B cell (primary cell): ENCODE results near the gene TK2. TPM values are rescaled to one million over a fixed set of nuclear protein-coding genes. Genes with fewer than 3 reads are reported as not detected.

Source experiments
- ATAC-seq: fragments of 200-7000 bp; cut with Tn5 transposase; one replicate; pipeline ENCODE4 v1.10.0; 2021; ENCODE audit warnings: low read depth, mild to moderate bottlenecking, moderate number of reproducible peaks, moderate library complexity
- CTCF ChIA-PET: fragments of 350-600 bp; sonication (Branson Sonifier 250); formaldehyde crosslinking; loops from one replicate; lab custom pipeline; 2021; ENCODE audit warnings: antibody characterized with exemption, inconsistent platforms; lab: Charles Lee
- POLR2A ChIA-PET: fragments of 350-600 bp; sonication (Branson Sonifier 250); formaldehyde crosslinking; loops from one replicate; lab custom pipeline; 2021; ENCODE audit warnings: antibody characterized with exemption; lab: Charles Lee
- DNase-seq: peaks from one replicate; pipeline ENCODE4 v3.0.0; 2013
- H2AFZ ChIP-seq: 2 replicates; pipeline ENCODE4 v1.6.1; 2012; ENCODE audit warnings: mild to moderate bottlenecking, low read depth, low read length; ENCODE audit not compliant: insufficient read depth, poor library complexity, severe bottlenecking
- H3K27ac ChIP-seq, 2 donors: 1 replicate in 1 of 2; 2 replicates in 1 of 2; pipeline ENCODE4 v1.5.1; 2012 to 2013; ENCODE audit warnings: low read length in 2 of 2, mild to moderate bottlenecking in 2 of 2, moderate library complexity in 1 of 2
- H3K27me3 ChIP-seq, 4 experiments: fragments of 200-600 bp in 1 of 4; sonication (generic) in 1 of 4; replicated peaks in 1 of 4; 1 replicate in 2 of 4; 2 replicates in 2 of 4; pipeline versions ENCODE4 v1.6.1 to v1.7.0; 2013 to 2016; ENCODE audit warnings: low read length in 3 of 4, mild to moderate bottlenecking in 2 of 4, mixed read lengths in 1 of 4, moderate library complexity in 1 of 4; ENCODE audit not compliant: insufficient read depth in 4 of 4, control insufficient read depth in 3 of 4; ENCODE audit errors: control extremely low read depth in 1 of 4
- H3K36me3 ChIP-seq, 2 experiments: replicated peaks in 1 of 2; 1 replicate in 1 of 2; 2 replicates in 1 of 2; pipeline versions ENCODE4 v1.6.1 to v1.7.1; 2013; ENCODE audit warnings: low read length in 1 of 2; ENCODE audit not compliant: insufficient read depth in 2 of 2, control insufficient read depth in 1 of 2; ENCODE audit errors: control extremely low read depth in 1 of 2, extremely low read depth in 1 of 2
- H3K4me1 ChIP-seq, 2 donors: fragments of 200-600 bp in 1 of 2; sonication (generic) in 1 of 2; 1 replicate in 1 of 2; 2 replicates in 1 of 2; pipeline versions ENCODE4 v1.5.1 to v1.6.1; 2013 to 2017; ENCODE audit warnings: low read length in 2 of 2; ENCODE audit not compliant: control insufficient read depth in 2 of 2, insufficient read depth in 2 of 2
- H3K4me2 ChIP-seq: replicated peaks from 2 replicates; pipeline ENCODE3; 2012; ENCODE audit warnings: mild to moderate bottlenecking, low read depth, low read length; ENCODE audit not compliant: poor library complexity, severe bottlenecking
- H3K4me3 ChIP-seq, 5 experiments: fragments of 200-600 bp in 1 of 5; sonication (generic) in 1 of 5; 1 replicate in 3 of 5; 2 replicates in 2 of 5; pipeline versions ENCODE4 v1.5.1 to v1.7.0; 2011 to 2016; ENCODE audit warnings: low read length in 4 of 5, mild to moderate bottlenecking in 4 of 5, low read depth in 2 of 5, control low read depth in 1 of 5, moderate library complexity in 1 of 5; ENCODE audit not compliant: insufficient read depth in 1 of 5; ENCODE audit errors: control extremely low read depth in 1 of 5, extremely low read depth in 1 of 5
- H3K79me2 ChIP-seq: fragments of 200-600 bp; sonication (generic); one replicate; pipeline ENCODE4 v1.6.0; 2016; ENCODE audit warnings: low read length; ENCODE audit not compliant: control insufficient read depth, insufficient read depth
- H3K9ac ChIP-seq: fragments of 200-600 bp; sonication (generic); 2 replicates; pipeline ENCODE4 v1.6.1; 2017; ENCODE audit warnings: mild to moderate bottlenecking, low read length, moderate library complexity
- H3K9me3 ChIP-seq, 3 donors: one replicate each; pipeline versions ENCODE4 v1.6.1 to v1.7.1; 2013; ENCODE audit warnings: low read length in 2 of 3; ENCODE audit not compliant: control insufficient read depth in 2 of 3, insufficient read depth in 1 of 3; ENCODE audit errors: control extremely low read depth in 1 of 3
- H4K20me1 ChIP-seq: 2 replicates; pipeline ENCODE4 v1.6.0; 2012; ENCODE audit warnings: mild to moderate bottlenecking, low read length; ENCODE audit not compliant: insufficient read depth, control insufficient read depth, poor library complexity, severe bottlenecking
- H3K27ac Mint-ChIP-seq: one replicate; pipeline ENCODE4 v1.8.0; 2021; ENCODE audit warnings: mixed read lengths
- H3K27me3 Mint-ChIP-seq: one replicate; pipeline ENCODE4 v1.8.0; 2021; ENCODE audit warnings: mixed read lengths
- H3K4me1 Mint-ChIP-seq: one replicate; pipeline ENCODE4 v1.8.0; 2021; ENCODE audit warnings: mixed read lengths
- H3K4me3 Mint-ChIP-seq: one replicate; pipeline ENCODE4 v1.8.0; 2021; ENCODE audit warnings: mixed read lengths
- H3K9me3 Mint-ChIP-seq: one replicate; pipeline ENCODE4 v1.8.0; 2022; ENCODE audit warnings: mixed read lengths; ENCODE audit not compliant: insufficient read depth
- EZH2 ChIP-seq: IDR thresholded peaks from 2 replicates; pipeline ENCODE4 v1.6.1; 2012; ENCODE audit warnings: borderline replicate concordance, low read depth, mild to moderate bottlenecking, moderate library complexity, low read length; ENCODE audit not compliant: insufficient read depth, poor library complexity, severe bottlenecking
- WGBS: methylation state at CpG from one replicate; pipeline ENCODE4 v1.1.5; 2013; ENCODE audit warnings: missing lambda C conversion rate; ENCODE audit not compliant: insufficient coverage; 5-methylcytosine and 5-hydroxymethylcytosine counted together
- intact Hi-C: fragments of 100-400 bp; cut with micrococcal nuclease; formaldehyde crosslinking; loops from one replicate; pipeline ENCODE4 v1.10.0; 2022
- polyA plus RNA-seq: library from polyadenylated mRNA; depleted of rRNA; stranded (reverse); fragments of >200 nt; gene quantifications from 2 replicates; pipeline ENCODE4 v1.2.3, GENCODE V29; 2012
- total RNA-seq, 2 donors: library from RNA; stranded (reverse); fragments of 120-200 nt in 1 of 2; gene quantifications; 1 replicate in 1 of 2; 2 replicates in 1 of 2; pipeline versions ENCODE4 v1.2.3 to v1.2.4, GENCODE V29; 2013 to 2022
- TF ChIP-seq, protein P1 (sequence below): fragments of 200-600 bp; IDR thresholded peaks from one replicate; pipeline ENCODE4 v1.8.0; 2022; ENCODE audit warnings: antibody characterized with exemption, mild to moderate bottlenecking

TK2 gene
- total and polyA plus RNA-seq, 2 donors (not counting 1 experiment from before 2014, with no cell fraction given): 2.9 to 9.7 TPM

DNA sequence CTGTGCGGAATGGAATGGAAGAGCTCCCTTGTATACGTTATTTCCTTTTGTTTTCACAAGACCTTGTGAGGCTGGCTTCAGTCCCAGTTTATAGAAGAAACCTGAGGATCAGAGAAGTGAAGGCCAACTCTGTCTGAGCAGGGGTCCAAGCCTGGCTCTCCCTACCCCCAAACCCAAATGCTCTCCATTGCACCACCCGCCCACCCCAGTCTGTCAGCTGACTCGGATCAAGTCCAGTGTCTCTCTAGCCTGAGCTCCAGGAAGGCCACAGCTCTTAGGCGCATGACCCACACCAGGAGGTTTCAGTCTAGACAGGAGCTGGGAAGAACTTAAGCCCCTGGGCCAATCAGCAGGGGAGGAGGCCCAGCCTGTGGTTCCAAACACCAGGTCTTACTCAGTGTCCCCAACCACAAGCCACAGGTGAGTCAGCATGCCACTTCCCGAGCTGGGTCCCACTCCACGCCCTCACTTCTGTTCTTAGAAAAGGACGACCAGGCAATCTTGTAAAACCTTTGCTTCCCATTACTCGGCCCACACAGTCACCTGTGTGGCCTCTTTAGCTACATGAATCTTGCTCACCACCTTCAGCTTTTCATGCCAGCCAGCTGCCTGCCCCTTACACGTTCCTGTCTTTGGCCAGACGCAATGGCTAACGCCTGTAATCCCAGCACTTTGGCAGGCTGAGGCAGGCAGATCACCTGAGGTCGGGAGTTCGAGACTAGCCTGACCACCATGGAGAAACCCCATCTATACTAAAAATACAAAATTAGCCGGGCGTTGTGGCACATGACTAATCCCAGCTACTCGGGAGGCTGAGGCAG, 27.8 kb downstream of the TK2 start:
- H3K27me3 ChIP-seq: no peaks in the 10 kb centered on the region
- no peak overlapping the region for H3K27ac ChIP-seq
- peaks cover 83 to 90% of the 10 kb centered on the region in 2 donors for H3K4me1 ChIP-seq
- DNase-seq (peak; percentile 45), ATAC-seq (peak; percentile 12)
- WGBS: 33% methylated on average over 15 of the region's 17 CpGs
- TF ChIP-seq, protein P1, sequence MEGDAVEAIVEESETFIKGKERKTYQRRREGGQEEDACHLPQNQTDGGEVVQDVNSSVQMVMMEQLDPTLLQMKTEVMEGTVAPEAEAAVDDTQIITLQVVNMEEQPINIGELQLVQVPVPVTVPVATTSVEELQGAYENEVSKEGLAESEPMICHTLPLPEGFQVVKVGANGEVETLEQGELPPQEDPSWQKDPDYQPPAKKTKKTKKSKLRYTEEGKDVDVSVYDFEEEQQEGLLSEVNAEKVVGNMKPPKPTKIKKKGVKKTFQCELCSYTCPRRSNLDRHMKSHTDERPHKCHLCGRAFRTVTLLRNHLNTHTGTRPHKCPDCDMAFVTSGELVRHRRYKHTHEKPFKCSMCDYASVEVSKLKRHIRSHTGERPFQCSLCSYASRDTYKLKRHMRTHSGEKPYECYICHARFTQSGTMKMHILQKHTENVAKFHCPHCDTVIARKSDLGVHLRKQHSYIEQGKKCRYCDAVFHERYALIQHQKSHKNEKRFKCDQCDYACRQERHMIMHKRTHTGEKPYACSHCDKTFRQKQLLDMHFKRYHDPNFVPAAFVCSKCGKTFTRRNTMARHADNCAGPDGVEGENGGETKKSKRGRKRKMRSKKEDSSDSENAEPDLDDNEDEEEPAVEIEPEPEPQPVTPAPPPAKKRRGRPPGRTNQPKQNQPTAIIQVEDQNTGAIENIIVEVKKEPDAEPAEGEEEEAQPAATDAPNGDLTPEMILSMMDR: no peak
- TF ChIP-seq EZH2: no peak
- H3K9ac ChIP-seq: peak overlapping the region; percentile 25
- POLR2A ChIA-PET: interaction anchor here (0.5 to 3.7 kb wide), 7 partner anchors 14 to 82 kb away, joined by 3 to 22 read pairs (median 5); partner anchors contain the start of genes CKLF and TK2
- no peak overlapping the region for H3K4me3 ChIP-seq
- peaks cover 4% of the 10 kb centered on the region for H3K79me2 ChIP-seq
- Mint-ChIP-seq H3K27ac (peak overlapping the region; percentile 100), H3K27me3 (no peaks in the 10 kb centered on the region), H3K4me3 (peak overlapping the region; percentile 81), H3K4me1 (peaks cover 89% of the 10 kb centered on the region), H3K9me3 (no peaks in the 10 kb centered on the region)
- H3K36me3 ChIP-seq: no peaks in the 10 kb centered on the region
- intact Hi-C loops: no loop called here
- H2AFZ ChIP-seq: no peak overlapping the region
- peak overlapping the region; percentile 84 for H3K4me2 ChIP-seq
- no peaks in the 10 kb centered on the region for H4K20me1 ChIP-seq
- H3K9me3 ChIP-seq: no peaks in the 10 kb centered on the region
- CTCF ChIA-PET: interaction anchor here (0.9 to 6.5 kb wide), 10 partner anchors 10 to 116 kb away, joined by 3 to 46 read pairs (median 4); partner anchors contain the start of genes CKLF and TK2
